H9 (cell line): Measurements from ENCODE around the gene MRC2. TPM values are rescaled to one million over a fixed set of nuclear protein-coding genes. Genes with fewer than 3 reads are reported as not detected.
A peak's percentile ranks its signal among the peaks of the same experiment; 100 is the strongest.

Source experiments
- DNase-seq: peaks from one replicate; pipeline ENCODE4 v3.0.0-alpha.2; 2017
- H2AFZ ChIP-seq: one replicate; pipeline ENCODE4 v1.6.1; 2013; ENCODE audit warnings: mild to moderate bottlenecking, low read length, control low read depth, moderate library complexity
- H2AK5ac ChIP-seq: 2 replicates; pipeline ENCODE4 v1.6.1; 2013; ENCODE audit warnings: low read length, control low read depth, mixed read lengths; ENCODE audit not compliant: insufficient read length
- H2BK120ac ChIP-seq: one replicate; pipeline ENCODE4 v1.6.1; 2013; ENCODE audit warnings: low read depth, mild to moderate bottlenecking, low read length, control low read depth, inconsistent platforms; ENCODE audit not compliant: poor library complexity, severe bottlenecking
- H2BK12ac ChIP-seq: 2 replicates; pipeline ENCODE4 v1.6.1; 2013; ENCODE audit warnings: low read length, control low read depth, mixed read lengths, low read depth; ENCODE audit not compliant: insufficient read length
- H2BK15ac ChIP-seq: 2 replicates; pipeline ENCODE4 v1.6.1; 2013; ENCODE audit warnings: low read depth, low read length, control low read depth
- H2BK20ac ChIP-seq: one replicate; pipeline ENCODE4 v1.6.1; 2013; ENCODE audit warnings: low read depth, mild to moderate bottlenecking, low read length, control low read depth, inconsistent platforms; ENCODE audit not compliant: poor library complexity, severe bottlenecking
- H2BK5ac ChIP-seq: 2 replicates; pipeline ENCODE4 v1.6.1; 2013; ENCODE audit warnings: low read length, control low read depth, mixed read lengths; ENCODE audit not compliant: insufficient read length
- H3K14ac ChIP-seq: 2 replicates; pipeline ENCODE4 v1.6.1; 2013; ENCODE audit warnings: low read length, control low read depth; ENCODE audit not compliant: insufficient read depth
- H3K18ac ChIP-seq: 2 replicates; pipeline ENCODE4 v1.6.1; 2013; ENCODE audit warnings: low read depth, mild to moderate bottlenecking, mixed read lengths, low read length, control low read depth; ENCODE audit not compliant: insufficient read length
- H3K23ac ChIP-seq: 2 replicates; pipeline ENCODE4 v1.6.1; 2013; ENCODE audit warnings: low read length, control low read depth, mixed read lengths, low read depth; ENCODE audit not compliant: insufficient read length
- H3K23me2 ChIP-seq: 2 replicates; pipeline ENCODE4 v1.6.1; 2013; ENCODE audit warnings: low read depth, mild to moderate bottlenecking, mixed read lengths, low read length, control low read depth; ENCODE audit not compliant: insufficient read length, poor library complexity, severe bottlenecking
- H3K27ac ChIP-seq: 2 replicates; pipeline ENCODE4 v1.5.1; 2013; ENCODE audit warnings: low read length, control low read depth, mixed read lengths, low read depth; ENCODE audit not compliant: insufficient read length
- H3K27me3 ChIP-seq: 2 replicates; pipeline ENCODE4 v1.6.1; 2013; ENCODE audit warnings: low read length, control low read depth, inconsistent platforms; ENCODE audit not compliant: insufficient read depth
- H3K4ac ChIP-seq: 2 replicates; pipeline ENCODE4 v1.6.1; 2013; ENCODE audit warnings: low read depth, mild to moderate bottlenecking, control low read depth, inconsistent platforms, low read length, moderate library complexity
- H3K4me1 ChIP-seq: 2 replicates; pipeline ENCODE4 v1.6.1; 2013; ENCODE audit warnings: low read length, control low read depth, inconsistent platforms; ENCODE audit not compliant: insufficient read depth
- H3K4me2 ChIP-seq: 2 replicates; pipeline ENCODE4 v1.6.1; 2013; ENCODE audit warnings: low read length, control low read depth, mixed read lengths; ENCODE audit not compliant: insufficient read length, insufficient read depth
- H3K56ac ChIP-seq: 2 replicates; pipeline ENCODE4 v1.6.1; 2013; ENCODE audit warnings: low read depth, mild to moderate bottlenecking, mixed read lengths, low read length, control low read depth; ENCODE audit not compliant: insufficient read length
- H3K79me1 ChIP-seq: 2 replicates; pipeline ENCODE4 v1.6.1; 2013; ENCODE audit warnings: low read depth, mild to moderate bottlenecking, moderate library complexity, low read length, control low read depth, inconsistent platforms; ENCODE audit not compliant: insufficient read depth, poor library complexity, severe bottlenecking
- H3K79me2 ChIP-seq: 2 replicates; pipeline ENCODE4 v1.6.1; 2013; ENCODE audit warnings: low read length, control low read depth, inconsistent platforms; ENCODE audit not compliant: insufficient read depth
- H3K9ac ChIP-seq: 2 replicates; pipeline ENCODE4 v1.6.1; 2013; ENCODE audit warnings: low read length, control low read depth, mixed read lengths; ENCODE audit not compliant: insufficient read length; ENCODE audit errors: extremely low read depth
- H3K9me3 ChIP-seq: one replicate; pipeline ENCODE4 v1.6.1; 2013; ENCODE audit warnings: low read depth, low read length, inconsistent platforms; ENCODE audit not compliant: control insufficient read depth
- H3T11ph ChIP-seq: one replicate; pipeline ENCODE4 v1.6.1; 2013; ENCODE audit warnings: mild to moderate bottlenecking, low read length, control low read depth, inconsistent platforms
- H4K20me1 ChIP-seq: one replicate; pipeline ENCODE4 v1.6.1; 2013; ENCODE audit not compliant: control insufficient read depth, insufficient read length, insufficient read depth
- H4K5ac ChIP-seq: 2 replicates; pipeline ENCODE4 v1.6.1; 2013; ENCODE audit warnings: low read depth, mild to moderate bottlenecking, mixed read lengths, low read length, control low read depth; ENCODE audit not compliant: insufficient read length
- H4K8ac ChIP-seq: replicated peaks from 2 replicates; pipeline ENCODE4 v1.6.1; 2013; ENCODE audit warnings: low read length, control low read depth, mixed read lengths, low read depth; ENCODE audit not compliant: insufficient read length
- H4K91ac ChIP-seq: 2 replicates; pipeline ENCODE4 v1.6.1; 2013; ENCODE audit warnings: low read depth, mild to moderate bottlenecking, moderate library complexity, mixed read lengths, low read length, control low read depth; ENCODE audit not compliant: insufficient read length
- H3K27ac Mint-ChIP-seq, 3 experiments: 2 replicates in 2 of 3; 3 replicates in 1 of 3; pipeline ENCODE4 v1.8.0; 2020 to 2021; ENCODE audit warnings: mixed read lengths in 3 of 3, mild to moderate bottlenecking in 1 of 3, moderate library complexity in 1 of 3
- H3K27me3 Mint-ChIP-seq: 2 replicates; pipeline ENCODE4 v1.8.0; 2021; ENCODE audit warnings: low read depth, mild to moderate bottlenecking, moderate library complexity, mixed read lengths
- H3K36me3 Mint-ChIP-seq, 3 experiments: 2 replicates in 2 of 3; 3 replicates in 1 of 3; pipeline ENCODE4 v1.8.0; 2020 to 2021; ENCODE audit warnings: low read depth in 3 of 3, mixed read lengths in 3 of 3; ENCODE audit not compliant: insufficient read depth in 1 of 3
- H3K4me1 Mint-ChIP-seq, 2 experiments: 2 replicates each; pipeline ENCODE4 v1.8.0; 2020; ENCODE audit warnings: mixed read lengths in 2 of 2
- H3K4me3 Mint-ChIP-seq, 2 experiments: 2 replicates in 1 of 2; 3 replicates in 1 of 2; pipeline ENCODE4 v1.8.0; 2020 to 2021; ENCODE audit warnings: mild to moderate bottlenecking in 2 of 2, mixed read lengths in 2 of 2, moderate library complexity in 1 of 2
- H3K9me3 Mint-ChIP-seq, 2 experiments: 2 replicates in 1 of 2; 3 replicates in 1 of 2; pipeline ENCODE4 v1.8.0; 2020; ENCODE audit warnings: mild to moderate bottlenecking in 2 of 2, mixed read lengths in 2 of 2, moderate library complexity in 1 of 2
- WGBS: extraction: QIAGEN DNeasy Blood & Tissue Kit; methylation state at CpG from one replicate; pipeline ENCODE4 v1.1.7; 2013; ENCODE audit warnings: missing lambda C conversion rate, low lambda C conversion rate, mixed read lengths; ENCODE audit not compliant: insufficient read length; ENCODE audit errors: extremely low coverage; 5-methylcytosine and 5-hydroxymethylcytosine counted together
- total RNA-seq: library from RNA; stranded (reverse); gene quantifications from 2 replicates; pipeline ENCODE4 v1.2.1, GENCODE V29; 2021
- TF ChIP-seq, protein P1 (sequence below): fragments of 200-600 bp; sonication (generic); conservative IDR thresholded peaks from 3 replicates; pipeline ENCODE4 v1.8.0; 2021; ENCODE audit warnings: antibody characterized with exemption, mild to moderate bottlenecking

MRC2 gene
- total RNA-seq, 1 experiment from 2014 or later = 18.7 TPM

DNA sequence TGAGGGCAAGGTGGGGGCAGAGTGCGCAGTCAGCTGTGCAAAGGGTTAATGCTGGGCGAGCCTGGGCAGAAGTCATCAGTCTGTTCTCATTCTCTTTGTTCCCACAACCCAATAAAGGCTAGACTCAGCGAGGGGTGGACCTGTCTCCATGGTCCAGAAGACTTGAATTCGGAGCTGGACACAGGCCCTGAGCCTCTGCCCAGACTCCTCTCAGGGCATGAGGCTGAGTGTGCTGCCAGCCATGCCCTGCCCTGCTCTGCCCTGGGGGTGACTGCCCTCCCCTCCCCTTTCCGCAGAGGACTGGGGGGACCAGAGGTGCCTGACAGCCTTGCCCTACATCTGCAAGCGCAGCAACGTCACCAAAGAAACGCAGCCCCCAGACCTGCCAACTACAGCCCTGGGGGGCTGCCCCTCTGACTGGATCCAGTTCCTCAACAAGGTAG is 54.5 kb downstream of the MRC2 start:
- Histone ChIP-seq H3K9ac (no peak overlapping the region), H4K5ac (no peak overlapping the region), H3K23ac (no peak overlapping the region), H3K14ac (no peak overlapping the region; the same call in 1 of the 2 replicates), H3K27me3 (no peaks in the 10 kb centered on the region), H2AFZ (no peak overlapping the region), H3K18ac (no peak overlapping the region), H3K79me1 (no peaks in the 10 kb centered on the region), H3K4me1 (no peaks in the 10 kb centered on the region), H2BK20ac (no peak overlapping the region), H3K4me2 (no peak overlapping the region), H2BK5ac (no peak overlapping the region), H2BK15ac (no peak overlapping the region), H3K79me2 (no peaks in the 10 kb centered on the region), H3K4ac (no peak overlapping the region), H3T11ph (no peak overlapping the region), H3K23me2 (no peaks in the 10 kb centered on the region), H4K8ac (no peak overlapping the region), H2BK120ac (no peak overlapping the region), H4K91ac (no peak overlapping the region), H2BK12ac (no peak overlapping the region), H4K20me1 (no peaks in the 10 kb centered on the region), H3K9me3 (no peaks in the 10 kb centered on the region), H3K27ac (no peak overlapping the region), H3K56ac (no peak overlapping the region), H2AK5ac (no peak overlapping the region)
- Mint-ChIP-seq H3K36me3 (peaks cover 18 to 23% (median 18%) of the 10 kb centered on the region in 3 experiments), H3K27me3 (no peaks in the 10 kb centered on the region), H3K4me1 (peaks cover 0 to 6% of the 10 kb centered on the region in 2 experiments; a peak in 2 of 4 replicates), H3K27ac (peak overlapping the region in 1 of 3 experiments; percentile 81; a peak in 1 of 7 replicates), H3K9me3 (peaks cover 3% of the 10 kb centered on the region in 2 experiments; a peak in 1 of 5 replicates), H3K4me3 (no peak overlapping the region)
- TF ChIP-seq, protein P1, sequence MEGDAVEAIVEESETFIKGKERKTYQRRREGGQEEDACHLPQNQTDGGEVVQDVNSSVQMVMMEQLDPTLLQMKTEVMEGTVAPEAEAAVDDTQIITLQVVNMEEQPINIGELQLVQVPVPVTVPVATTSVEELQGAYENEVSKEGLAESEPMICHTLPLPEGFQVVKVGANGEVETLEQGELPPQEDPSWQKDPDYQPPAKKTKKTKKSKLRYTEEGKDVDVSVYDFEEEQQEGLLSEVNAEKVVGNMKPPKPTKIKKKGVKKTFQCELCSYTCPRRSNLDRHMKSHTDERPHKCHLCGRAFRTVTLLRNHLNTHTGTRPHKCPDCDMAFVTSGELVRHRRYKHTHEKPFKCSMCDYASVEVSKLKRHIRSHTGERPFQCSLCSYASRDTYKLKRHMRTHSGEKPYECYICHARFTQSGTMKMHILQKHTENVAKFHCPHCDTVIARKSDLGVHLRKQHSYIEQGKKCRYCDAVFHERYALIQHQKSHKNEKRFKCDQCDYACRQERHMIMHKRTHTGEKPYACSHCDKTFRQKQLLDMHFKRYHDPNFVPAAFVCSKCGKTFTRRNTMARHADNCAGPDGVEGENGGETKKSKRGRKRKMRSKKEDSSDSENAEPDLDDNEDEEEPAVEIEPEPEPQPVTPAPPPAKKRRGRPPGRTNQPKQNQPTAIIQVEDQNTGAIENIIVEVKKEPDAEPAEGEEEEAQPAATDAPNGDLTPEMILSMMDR = no peak
- WGBS = no CpG with 5 or more reads among the region's 8 CpGs
- DNase-seq = no peak
